GM12801 (cell line): ENCODE data around the gene ABCB10.

Experiments used
- CTCF ChIP-seq: IDR thresholded peaks from one replicate; pipeline ENCODE4 v1.5.1; 2011; ENCODE audit warnings: control low read depth; ENCODE audit not compliant: insufficient read length; ENCODE audit errors: extremely low read depth

Gene ABCB10

GRCh38 chr1:229558460-229559335, at the start of gene ABCB10:
Gene ABCB10, minus strand, starts transcription at chr1:229558707. Its CDS starts 55 bp downstream, at chr1:229558652.
- TF ChIP-seq CTCF = no peak

GRCh38 chr1:229607370-229607769, 48.9 kb upstream of the ABCB10 start:
- no peak for TF ChIP-seq CTCF

- TF ChIP-seq CTCF = no peak
Observed at GRCh38 chr1:229603371-229604005, 45.0 kb upstream of the ABCB10 start.

GRCh38 chr1:229600229-229600628, 41.7 kb upstream of the ABCB10 start:
- TF ChIP-seq CTCF = no peak

GRCh38 chr1:229599218-229599954, 40.9 kb upstream of the ABCB10 start:
- TF ChIP-seq CTCF = no peak

- TF ChIP-seq CTCF = no peak
Observed at GRCh38 chr1:229597877-229598276, 39.4 kb upstream of the ABCB10 start.
